Measurements from ENCODE around the gene CDS1.
"Not testable (repeated sequence)": the region's sequence is repeated elsewhere in the genome, so short reads cannot be mapped to it uniquely, and the experiment has no call there.

Gene CDS1

DNA sequence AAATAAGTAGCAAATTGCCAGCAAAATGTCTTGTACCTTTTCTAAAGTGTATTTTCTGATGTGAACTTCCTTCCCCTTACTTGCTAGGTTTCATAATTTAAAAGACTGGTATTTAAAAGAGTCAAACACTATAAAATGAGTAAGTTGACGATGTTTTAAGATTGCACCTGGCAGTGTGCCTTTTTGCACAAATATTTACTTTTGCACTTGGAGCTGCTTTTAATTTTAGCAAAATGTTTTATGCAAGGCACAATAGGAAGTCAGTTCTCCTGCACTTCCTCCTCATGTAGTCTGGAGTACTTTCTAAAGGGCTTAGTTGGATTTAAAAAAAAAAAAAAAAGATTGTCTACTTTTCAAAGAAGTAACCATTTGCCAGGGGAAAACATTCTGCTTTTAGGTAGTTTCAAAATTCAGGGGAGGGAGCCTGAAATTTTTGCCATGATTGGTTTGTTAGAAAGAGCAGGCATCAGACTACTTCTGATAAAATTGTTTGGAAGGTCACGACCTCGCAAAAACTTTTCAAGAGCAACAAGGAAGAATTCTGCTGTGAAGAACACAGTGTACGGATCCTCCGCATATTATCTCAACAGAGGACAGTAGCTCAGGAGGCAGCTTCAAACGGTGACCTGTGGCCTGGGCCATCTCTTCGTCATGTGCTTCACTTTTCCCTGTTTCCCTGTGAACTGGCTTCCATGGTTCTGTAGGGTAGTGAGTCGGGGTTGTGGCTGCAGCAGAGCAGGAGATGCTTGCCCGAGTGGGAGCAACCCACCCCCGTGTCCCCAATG lies 66.1 kb downstream of the CDS1 start:
- no peak overlapping the region for H3K4me3 ChIP-seq (ENCODE audit: low read depth, low read length)
- no peak for TF ChIP-seq CTCF (IDR thresholded peaks at IDR 0.05; ENCODE audit: low read depth, low read length)

- no peak for TF ChIP-seq CTCF (IDR thresholded peaks at IDR 0.05; ENCODE audit: low read depth, low read length)
- no peak overlapping the region for H3K4me3 ChIP-seq (ENCODE audit: low read depth, low read length)
Observed at GRCh38 chr4:84651499-84651898, 68.6 kb downstream of the CDS1 start.

GRCh38 chr4:84652478-84652877 lies 69.6 kb downstream of the CDS1 start:
- no peak for TF ChIP-seq CTCF (IDR thresholded peaks at IDR 0.05; ENCODE audit: low read depth, low read length)
- H3K4me3 ChIP-seq (ENCODE audit: low read depth, low read length) = no peak overlapping the region

- no peak for TF ChIP-seq CTCF (IDR thresholded peaks at IDR 0.05; ENCODE audit: low read depth, low read length)
- no peak overlapping the region for H3K4me3 ChIP-seq (ENCODE audit: low read depth, low read length)
Observed at GRCh38 chr4:84660606-84661005, 77.7 kb downstream of the CDS1 start.

- no peak for TF ChIP-seq CTCF (IDR thresholded peaks at IDR 0.05; ENCODE audit: low read depth, low read length)
- H3K4me3 ChIP-seq (ENCODE audit: low read depth, low read length) = no peak overlapping the region
Observed at GRCh38 chr4:84661191-84661939, 78.4 kb downstream of the CDS1 start.

DNA sequence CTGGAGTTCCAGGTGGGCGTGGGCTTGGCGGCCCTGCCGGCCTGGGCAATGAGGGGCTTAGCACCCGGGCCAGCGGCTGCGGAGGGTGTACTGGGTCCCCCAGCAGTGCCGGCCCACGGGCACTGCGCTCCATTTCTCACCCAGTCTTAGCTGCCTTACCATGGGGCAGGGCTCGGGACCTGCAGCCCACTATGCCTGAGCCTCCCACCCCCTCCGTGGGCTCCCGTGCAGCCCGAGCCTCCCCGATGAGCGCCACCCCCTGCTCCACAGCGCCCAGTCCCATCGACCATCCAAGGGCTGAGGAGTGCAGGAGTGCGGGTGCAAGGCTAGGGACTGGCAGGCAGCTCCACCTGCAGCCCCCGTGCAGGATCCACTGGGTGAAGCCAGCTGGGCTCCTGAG lies 81.8 kb downstream of the CDS1 start:
- not testable (repeated sequence) for H3K4me3 ChIP-seq (ENCODE audit: low read depth, low read length)

- no peak overlapping the region for H3K4me3 ChIP-seq (ENCODE audit: low read depth, low read length)
- TF ChIP-seq CTCF (IDR thresholded peaks at IDR 0.05; ENCODE audit: low read depth, low read length) = no peak
Observed at GRCh38 chr4:84666439-84666838, 83.5 kb downstream of the CDS1 start.

All from WI38 (cell line).